Ascending aorta (tissue), 2 donors: ENCODE results near the gene STRBP. TPM values are rescaled to one million over a fixed set of nuclear protein-coding genes. Genes with fewer than 3 reads are reported as not detected.
"Not testable (repeated sequence)": the region's sequence is repeated elsewhere in the genome, so short reads cannot be mapped to it uniquely, and the experiment has no call there.

Experiments used
- DNase-seq, 2 donors: peaks; one replicate each; pipeline ENCODE4 v3.0.0-alpha.2; 2019; ENCODE audit warnings: low spot score in 2 of 2
- H3K27ac ChIP-seq, 2 donors: fragments of 200-600 bp; sonication (generic); one replicate each; pipeline ENCODE4 v1.5.1; 2016 to 2017; ENCODE audit warnings: mild to moderate bottlenecking in 1 of 2
- H3K27me3 ChIP-seq: fragments of 200-600 bp; sonication (generic); one replicate; pipeline ENCODE4 v1.5.1; 2017
- H3K36me3 ChIP-seq, 2 donors: fragments of 200-600 bp; sonication (generic); one replicate each; pipeline ENCODE4 v1.5.1; 2016
- H3K4me1 ChIP-seq, 2 donors: fragments of 200-600 bp; sonication (generic); one replicate each; pipeline ENCODE4 v1.5.1; 2016 to 2017; ENCODE audit warnings: mild to moderate bottlenecking in 1 of 2
- H3K4me3 ChIP-seq, 2 donors: fragments of 200-600 bp; sonication (generic); one replicate each; pipeline ENCODE4 v1.5.1; 2016 to 2017; ENCODE audit warnings: mild to moderate bottlenecking in 1 of 2
- H3K9me3 ChIP-seq, 2 donors: fragments of 200-600 bp; sonication (generic); one replicate each; pipeline ENCODE4 v1.5.1; 2016
- intact Hi-C: fragments of 100-400 bp; cut with DNase I; formaldehyde crosslinking; loops from one replicate; pipeline ENCODE4 v1.15.1; 2023
- total RNA-seq: library from RNA; depleted of rRNA; stranded (reverse); fragments of >200 nt; gene quantifications from one replicate; pipeline ENCODE4 v1.1.0, GENCODE V29; 2016
- TF ChIP-seq, protein P1 (sequence below), 3 experiments: fragments of 200-600 bp in 2 of 3; fragments of 450-650 bp in 1 of 3; sonication (generic) in 2 of 3; IDR thresholded peaks; one replicate each; pipeline ENCODE4 v1.5.1; 2016 to 2019; ENCODE audit warnings: antibody characterized with exemption in 3 of 3, mild to moderate bottlenecking in 1 of 3, moderate library complexity in 1 of 3

The STRBP gene
- total RNA-seq, 1 donor from 2014 or later = 0.43 TPM

DNA sequence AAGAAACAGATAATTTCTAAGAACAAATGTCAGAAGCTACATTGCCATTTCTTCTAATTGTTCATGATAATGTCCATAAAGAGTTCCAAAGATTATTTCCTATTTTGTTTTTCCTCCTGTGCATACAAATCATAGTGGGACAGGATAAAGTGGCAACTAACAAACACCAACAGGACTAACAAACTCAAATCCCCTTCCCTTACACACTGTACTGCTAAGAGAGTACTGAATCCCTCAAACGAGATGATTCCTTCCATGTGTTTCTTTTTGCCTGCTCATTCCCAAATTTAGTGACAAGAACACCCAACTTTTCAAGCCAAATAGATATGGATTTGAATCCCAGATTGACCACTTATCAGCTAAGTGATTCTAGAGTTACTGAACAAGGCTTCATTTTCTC is 15.2 kb downstream of the STRBP start:
- intact Hi-C loops = no loop called here
- no peaks in the 10 kb centered on the region for H3K4me1 ChIP-seq
- DNase-seq = no peak

DNA sequence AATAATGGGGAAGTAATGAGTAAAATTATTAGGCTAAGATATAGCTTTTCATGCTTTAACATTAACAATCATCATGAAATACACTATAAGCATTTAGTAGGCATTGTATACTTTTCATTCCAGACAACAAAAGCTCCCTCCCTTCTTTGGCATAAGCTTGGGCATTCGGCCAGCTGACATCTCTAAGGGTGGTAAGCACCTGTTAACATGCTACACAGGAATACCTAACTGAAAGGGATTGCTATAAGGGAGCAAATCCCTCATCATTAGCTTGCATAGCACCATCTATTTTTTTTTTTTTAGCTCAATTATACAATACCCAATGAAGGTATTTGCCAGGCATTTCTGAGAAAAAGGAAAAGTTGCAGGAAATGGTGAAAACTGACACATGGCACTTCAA is 16.6 kb downstream of the STRBP start:
- DNase-seq = no peak
- H3K9me3 ChIP-seq = no peaks in the 10 kb centered on the region
- H3K36me3 ChIP-seq = no peaks in the 10 kb centered on the region
- no peak overlapping the region for H3K4me3 ChIP-seq
- TF ChIP-seq, protein P1, sequence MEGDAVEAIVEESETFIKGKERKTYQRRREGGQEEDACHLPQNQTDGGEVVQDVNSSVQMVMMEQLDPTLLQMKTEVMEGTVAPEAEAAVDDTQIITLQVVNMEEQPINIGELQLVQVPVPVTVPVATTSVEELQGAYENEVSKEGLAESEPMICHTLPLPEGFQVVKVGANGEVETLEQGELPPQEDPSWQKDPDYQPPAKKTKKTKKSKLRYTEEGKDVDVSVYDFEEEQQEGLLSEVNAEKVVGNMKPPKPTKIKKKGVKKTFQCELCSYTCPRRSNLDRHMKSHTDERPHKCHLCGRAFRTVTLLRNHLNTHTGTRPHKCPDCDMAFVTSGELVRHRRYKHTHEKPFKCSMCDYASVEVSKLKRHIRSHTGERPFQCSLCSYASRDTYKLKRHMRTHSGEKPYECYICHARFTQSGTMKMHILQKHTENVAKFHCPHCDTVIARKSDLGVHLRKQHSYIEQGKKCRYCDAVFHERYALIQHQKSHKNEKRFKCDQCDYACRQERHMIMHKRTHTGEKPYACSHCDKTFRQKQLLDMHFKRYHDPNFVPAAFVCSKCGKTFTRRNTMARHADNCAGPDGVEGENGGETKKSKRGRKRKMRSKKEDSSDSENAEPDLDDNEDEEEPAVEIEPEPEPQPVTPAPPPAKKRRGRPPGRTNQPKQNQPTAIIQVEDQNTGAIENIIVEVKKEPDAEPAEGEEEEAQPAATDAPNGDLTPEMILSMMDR (IDR thresholded peaks at IDR 0.05) = no peak
- no peaks in the 10 kb centered on the region for H3K4me1 ChIP-seq
- H3K27me3 ChIP-seq = no peaks in the 10 kb centered on the region
- H3K27ac ChIP-seq = no peak overlapping the region
- intact Hi-C loops = no loop called here

More for the DNA sequence above, 15.2 kb downstream of the STRBP start:
- no peak overlapping the region for H3K4me3 ChIP-seq
- no peak overlapping the region for H3K27ac ChIP-seq
- no peaks in the 10 kb centered on the region for H3K36me3 ChIP-seq
- no peaks in the 10 kb centered on the region for H3K9me3 ChIP-seq
- TF ChIP-seq, protein P1 (IDR thresholded peaks at IDR 0.05) = no peak
- no peaks in the 10 kb centered on the region for H3K27me3 ChIP-seq

DNA sequence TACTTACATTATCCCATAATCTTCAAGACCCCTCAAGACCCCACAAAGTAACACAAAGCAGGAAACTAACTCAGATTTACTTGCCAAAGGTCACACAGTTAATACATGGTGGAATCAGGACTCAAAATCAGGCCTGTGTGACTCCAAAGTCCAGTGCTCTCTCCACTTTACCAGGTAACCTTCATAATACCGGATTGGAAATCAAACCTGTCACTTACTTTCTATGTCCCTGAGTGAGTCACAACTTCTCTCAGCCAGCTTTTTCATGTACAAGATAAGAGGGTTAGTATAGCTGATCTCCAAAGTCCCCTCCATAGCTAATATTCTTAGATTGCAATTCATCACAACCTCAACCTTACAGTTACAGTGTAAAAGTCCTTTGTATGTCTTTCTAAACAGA is 17.1 kb downstream of the STRBP start:
- Histone ChIP-seq H3K4me3 (no peak overlapping the region), H3K27me3 (no peaks in the 10 kb centered on the region), H3K27ac (no peak overlapping the region), H3K36me3 (no peaks in the 10 kb centered on the region), H3K4me1 (no peaks in the 10 kb centered on the region), H3K9me3 (no peaks in the 10 kb centered on the region)
- intact Hi-C loops = no loop called here
- DNase-seq = no peak
- TF ChIP-seq, protein P1 (IDR thresholded peaks at IDR 0.05) = no peak

DNA sequence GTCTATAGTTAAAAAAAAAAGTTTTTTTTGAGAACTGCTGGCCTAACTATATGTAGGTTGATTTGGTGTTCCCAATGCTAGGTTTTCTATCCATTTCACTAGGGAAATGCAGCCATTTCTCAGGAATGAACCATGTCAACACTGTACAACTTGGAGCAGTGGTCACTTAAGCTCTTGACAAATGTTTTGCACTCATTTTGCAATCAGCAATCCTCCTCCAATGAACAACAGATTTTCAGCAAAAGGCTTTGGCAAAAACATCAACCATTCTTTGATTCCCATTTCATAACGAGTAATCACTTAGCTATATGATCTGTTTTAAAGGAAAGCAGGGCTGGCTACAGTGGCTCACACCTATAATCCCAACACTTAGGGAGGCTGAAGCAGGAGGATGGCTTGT is 17.9 kb downstream of the STRBP start:
- Histone ChIP-seq H3K4me3 (no peak overlapping the region), H3K27ac (no peak overlapping the region), H3K27me3 (no peaks in the 10 kb centered on the region), H3K4me1 (no peaks in the 10 kb centered on the region), H3K9me3 (no peaks in the 10 kb centered on the region), H3K36me3 (no peaks in the 10 kb centered on the region)
- no peak for DNase-seq
- TF ChIP-seq, protein P1 (IDR thresholded peaks at IDR 0.05) = no peak
- intact Hi-C loops = no loop called here

DNA sequence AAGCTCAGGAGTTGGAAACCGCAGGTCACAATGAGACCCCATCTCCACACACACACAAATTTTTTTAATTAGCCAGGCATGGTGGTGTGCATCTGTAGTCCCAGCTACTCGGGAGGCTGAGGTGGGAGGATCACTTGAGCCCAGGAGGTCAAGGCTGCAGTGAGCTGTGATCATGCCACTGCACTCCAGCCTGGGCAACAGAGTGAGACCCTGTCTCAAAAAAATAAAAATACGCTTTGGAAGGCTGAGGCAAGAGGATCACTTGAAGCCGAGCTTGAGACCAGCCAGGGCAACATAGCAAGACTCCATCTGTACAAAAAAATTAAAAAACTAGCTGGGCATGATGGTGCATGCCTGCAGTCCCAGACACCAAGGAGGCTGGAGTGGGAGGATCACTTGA is 19.2 kb downstream of the STRBP start:
- H3K4me3 ChIP-seq, H3K27me3 ChIP-seq, DNase-seq, H3K27ac ChIP-seq, H3K9me3 ChIP-seq, H3K36me3 ChIP-seq, intact Hi-C loops, H3K4me1 ChIP-seq: not testable (repeated sequence)

DNA sequence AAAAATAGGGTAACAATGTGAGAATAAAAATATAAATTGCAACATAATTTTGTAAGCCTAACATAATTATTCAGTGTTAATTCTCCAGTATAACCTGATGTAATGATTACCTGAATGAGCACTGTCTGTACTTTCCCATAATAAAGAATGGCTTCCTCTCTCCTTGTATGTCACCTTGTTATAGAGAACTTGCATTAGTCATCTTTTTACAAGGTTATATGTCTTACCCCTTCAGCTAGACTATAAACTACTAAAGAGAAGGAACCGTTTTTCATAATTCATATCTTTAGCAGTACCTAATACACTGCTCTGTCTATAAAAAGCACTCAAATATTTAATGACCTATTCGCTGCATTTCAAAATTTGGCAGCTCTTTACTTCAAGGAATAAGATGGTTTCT is 19.8 kb downstream of the STRBP start:
- Histone ChIP-seq H3K27me3 (no peaks in the 10 kb centered on the region), H3K4me3 (no peak overlapping the region), H3K9me3 (no peaks in the 10 kb centered on the region), H3K27ac (no peak overlapping the region), H3K36me3 (no peaks in the 10 kb centered on the region), H3K4me1 (no peaks in the 10 kb centered on the region)
- DNase-seq = no peak
- intact Hi-C loops = no loop called here
- TF ChIP-seq, protein P1 (IDR thresholded peaks at IDR 0.05) = no peak
